T-helper 17 cell (primary cell): ENCODE measurements around the gene MLYCD. TPM values are rescaled to one million over a fixed set of nuclear protein-coding genes. Genes with fewer than 3 reads are reported as not detected.

Source experiments
- ATAC-seq: fragments of 150-1000 bp; cut with Tn5 transposase; 2 replicates; pipeline ENCODE4 v1.10.0; 2021; ENCODE audit warnings: mild to moderate bottlenecking, moderate library complexity
- DNase-seq, 3 donors: peaks; one replicate each; pipeline versions ENCODE4 v3.0.0 to v3.0.0-alpha.2; 2020 to 2021
- H3K9me3 ChIP-seq: one replicate; pipeline ENCODE4 v1.7.0; 2013; ENCODE audit warnings: low read length, mild to moderate bottlenecking; ENCODE audit not compliant: control insufficient read depth, poor library complexity, severe bottlenecking
- H3K27ac Mint-ChIP-seq: one replicate; pipeline ENCODE4 v1.8.0; 2022; ENCODE audit warnings: mild to moderate bottlenecking, moderate library complexity, mixed read lengths
- H3K27me3 Mint-ChIP-seq: one replicate; pipeline ENCODE4 v1.8.0; 2022; ENCODE audit warnings: mixed read lengths
- H3K36me3 Mint-ChIP-seq: one replicate; pipeline ENCODE4 v1.8.0; 2022; ENCODE audit warnings: low read depth, mixed read lengths
- H3K4me1 Mint-ChIP-seq: one replicate; pipeline ENCODE4 v1.8.0; 2022; ENCODE audit warnings: mild to moderate bottlenecking, mixed read lengths
- H3K4me3 Mint-ChIP-seq: one replicate; pipeline ENCODE4 v1.8.0; 2022; ENCODE audit warnings: mild to moderate bottlenecking, moderate library complexity, mixed read lengths
- total RNA-seq, 4 donors: library from RNA in 2 of 4; stranded (reverse) in 2 of 4; gene quantifications; one replicate each; pipeline ENCODE4 v1.2.3 and lab custom pipeline; 2022 to 2026

Gene MLYCD
- total RNA-seq (1 to 10 TPM; 4.7 to 6.2 TPM), total RNA-seq (lab: John Stamatoyannopoulos, UW) (9.2 to 11.1 reads per million in 2 donors)

- H3K9me3 ChIP-seq: no peaks in the 10 kb centered on the region
- peak; percentile 97 for ATAC-seq
- Mint-ChIP-seq H3K36me3 (peaks cover 3% of the 10 kb centered on the region), H3K27me3 (peaks cover 19% of the 10 kb centered on the region), H3K4me3 (peak within 1 kb of the TSS; percentile 99), H3K4me1 (peaks cover 29% of the 10 kb centered on the region), H3K27ac (peak within 1 kb of the TSS; percentile 77)
- DNase-seq: peak; percentile 56 to 78 (median 70)
Measured at GRCh38 chr16:83898463-83899271, at the start of gene MLYCD. Gene MLYCD (plus strand): TSS chr16:83899115. CDS start chr16:83899145, 30 bp downstream.

GRCh38 chr16:83849421-83849820, 49.5 kb upstream of the MLYCD start:
- no peaks in the 10 kb centered on the region for H3K9me3 ChIP-seq
- Mint-ChIP-seq H3K36me3 (no peaks in the 10 kb centered on the region), H3K4me3 (no peak overlapping the region), H3K4me1 (no peaks in the 10 kb centered on the region), H3K27ac (no peak overlapping the region), H3K27me3 (peaks cover 35% of the 10 kb centered on the region)
- DNase-seq (no peak), ATAC-seq (no peak)

- Mint-ChIP-seq H3K4me1 (no peaks in the 10 kb centered on the region), H3K4me3 (no peak overlapping the region), H3K27ac (no peak overlapping the region), H3K27me3 (peaks cover 36% of the 10 kb centered on the region), H3K36me3 (no peaks in the 10 kb centered on the region)
- no peak for DNase-seq
- no peak for ATAC-seq
- H3K9me3 ChIP-seq: no peaks in the 10 kb centered on the region
Measured at GRCh38 chr16:83850947-83851346, 48.0 kb upstream of the MLYCD start.

GRCh38 chr16:83851473-83851872, 47.4 kb upstream of the MLYCD start:
- no peaks in the 10 kb centered on the region for H3K36me3 Mint-ChIP-seq
- no peaks in the 10 kb centered on the region for H3K9me3 ChIP-seq
- DNase-seq: no peak
- no peak overlapping the region for H3K4me3 Mint-ChIP-seq
- no peak overlapping the region for H3K27ac Mint-ChIP-seq
- no peak for ATAC-seq
- peaks cover 36% of the 10 kb centered on the region for H3K27me3 Mint-ChIP-seq
- no peaks in the 10 kb centered on the region for H3K4me1 Mint-ChIP-seq

GRCh38 chr16:83852774-83853173, 46.1 kb upstream of the MLYCD start:
- ATAC-seq (no peak), DNase-seq (no peak)
- Mint-ChIP-seq H3K36me3 (no peaks in the 10 kb centered on the region), H3K4me1 (no peaks in the 10 kb centered on the region), H3K27me3 (peaks cover 32% of the 10 kb centered on the region), H3K27ac (no peak overlapping the region), H3K4me3 (no peak overlapping the region)
- H3K9me3 ChIP-seq: no peaks in the 10 kb centered on the region

GRCh38 chr16:83853834-83854233, 45.1 kb upstream of the MLYCD start:
- Mint-ChIP-seq H3K27me3 (peaks cover 43% of the 10 kb centered on the region), H3K4me3 (no peak overlapping the region), H3K4me1 (no peaks in the 10 kb centered on the region), H3K27ac (no peak overlapping the region), H3K36me3 (no peaks in the 10 kb centered on the region)
- ATAC-seq (no peak), DNase-seq (no peak)
- H3K9me3 ChIP-seq: no peaks in the 10 kb centered on the region

- Mint-ChIP-seq H3K27me3 (peaks cover 43% of the 10 kb centered on the region), H3K36me3 (no peaks in the 10 kb centered on the region), H3K27ac (no peak overlapping the region), H3K4me3 (no peak overlapping the region), H3K4me1 (no peaks in the 10 kb centered on the region)
- DNase-seq (no peak), ATAC-seq (no peak)
- no peaks in the 10 kb centered on the region for H3K9me3 ChIP-seq
Measured at GRCh38 chr16:83854420-83854819, 44.5 kb upstream of the MLYCD start.

DNA sequence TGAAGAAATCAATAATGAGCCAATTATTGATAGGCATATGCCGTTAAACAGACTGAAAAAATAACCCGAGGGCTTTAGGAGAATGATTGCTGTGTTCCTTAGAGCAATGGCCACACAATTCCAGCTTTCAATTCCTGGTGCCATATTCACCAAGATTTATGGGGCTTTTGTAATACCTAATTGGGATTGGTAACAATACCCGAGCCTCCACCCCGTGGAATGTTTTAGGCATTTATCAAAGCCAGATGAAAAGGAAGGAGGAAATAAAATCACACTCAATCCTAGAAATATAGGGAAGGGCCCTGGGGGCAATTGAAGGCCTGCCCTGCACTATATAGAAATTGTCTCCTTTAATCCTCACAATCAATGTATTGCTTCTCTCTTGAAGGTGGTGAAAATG, 42.1 kb upstream of the MLYCD start:
- H3K27me3 Mint-ChIP-seq: peaks cover 35% of the 10 kb centered on the region
- H3K36me3 Mint-ChIP-seq: no peaks in the 10 kb centered on the region
- DNase-seq: no peak
- H3K4me3 Mint-ChIP-seq: peak overlapping the region; percentile 55
- no peak overlapping the region for H3K27ac Mint-ChIP-seq
- ATAC-seq: no peak
- H3K4me1 Mint-ChIP-seq: no peaks in the 10 kb centered on the region
- H3K9me3 ChIP-seq: no peaks in the 10 kb centered on the region

GRCh38 chr16:83859265-83859664, 39.6 kb upstream of the MLYCD start:
- Mint-ChIP-seq H3K27ac (no peak overlapping the region), H3K27me3 (peaks cover 30% of the 10 kb centered on the region), H3K4me1 (no peaks in the 10 kb centered on the region), H3K4me3 (no peak overlapping the region), H3K36me3 (no peaks in the 10 kb centered on the region)
- DNase-seq (no peak), ATAC-seq (no peak)
- H3K9me3 ChIP-seq: no peaks in the 10 kb centered on the region

DNA sequence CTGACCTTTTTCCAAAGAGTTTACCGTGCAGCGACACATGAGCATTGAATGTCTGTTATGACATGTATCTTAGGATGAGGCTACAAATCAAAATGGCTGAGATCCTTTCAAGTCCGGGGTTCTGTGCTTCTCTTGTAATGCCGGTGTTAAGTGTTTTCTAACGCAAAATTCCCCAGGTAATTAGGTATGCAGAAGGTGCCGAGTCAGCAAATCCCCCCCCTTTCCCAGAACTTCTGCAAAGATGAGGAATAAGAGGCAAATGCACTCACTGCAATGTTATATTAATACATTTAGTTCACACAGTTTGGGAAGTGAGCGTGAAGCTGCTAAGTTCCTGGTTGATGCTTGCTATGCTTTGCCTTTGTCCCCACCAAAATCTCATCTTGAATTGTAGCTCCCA, 36.3 kb upstream of the MLYCD start:
- DNase-seq (no peak), ATAC-seq (no peak)
- no peaks in the 10 kb centered on the region for H3K4me1 Mint-ChIP-seq
- H3K27ac Mint-ChIP-seq: no peak overlapping the region
- H3K36me3 Mint-ChIP-seq: no peaks in the 10 kb centered on the region
- H3K4me3 Mint-ChIP-seq: no peak overlapping the region
- H3K27me3 Mint-ChIP-seq: peaks cover 27% of the 10 kb centered on the region
- H3K9me3 ChIP-seq: no peaks in the 10 kb centered on the region

DNA sequence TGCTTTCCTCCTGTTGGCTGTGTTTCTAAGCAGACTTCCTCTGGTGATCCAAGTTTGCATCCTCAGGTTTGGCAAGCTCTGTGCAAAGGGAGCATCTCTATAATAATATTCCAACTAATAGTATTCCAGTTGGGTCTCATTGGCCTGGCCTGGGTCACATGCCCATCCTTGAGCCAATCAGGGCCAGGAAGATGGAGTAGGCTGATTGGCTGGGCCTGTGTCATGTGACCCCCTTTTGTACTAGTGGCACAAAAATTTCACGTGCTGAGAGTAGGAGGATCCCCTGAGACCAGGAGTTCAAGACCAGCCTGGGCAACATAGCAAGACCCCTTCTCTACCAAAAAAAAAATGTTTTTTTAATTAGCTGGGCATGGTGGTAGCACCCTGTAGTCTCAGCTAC, 35.2 kb upstream of the MLYCD start:
- DNase-seq: no peak
- H3K4me1 Mint-ChIP-seq: no peaks in the 10 kb centered on the region
- no peak overlapping the region for H3K4me3 Mint-ChIP-seq
- no peaks in the 10 kb centered on the region for H3K9me3 ChIP-seq
- H3K27ac Mint-ChIP-seq: no peak overlapping the region
- no peaks in the 10 kb centered on the region for H3K36me3 Mint-ChIP-seq
- H3K27me3 Mint-ChIP-seq: peaks cover 22% of the 10 kb centered on the region
- ATAC-seq: no peak

- DNase-seq (no peak), ATAC-seq (no peak)
- H3K9me3 ChIP-seq: no peaks in the 10 kb centered on the region
- Mint-ChIP-seq H3K4me1 (no peaks in the 10 kb centered on the region), H3K27ac (no peak overlapping the region), H3K36me3 (peaks cover 2% of the 10 kb centered on the region), H3K4me3 (no peak overlapping the region), H3K27me3 (peaks cover 46% of the 10 kb centered on the region)
Measured at GRCh38 chr16:83870830-83871229, 28.1 kb upstream of the MLYCD start.

GRCh38 chr16:83878838-83879237, 20.1 kb upstream of the MLYCD start:
- ATAC-seq: no peak
- Mint-ChIP-seq H3K4me1 (peaks cover 4% of the 10 kb centered on the region), H3K36me3 (peaks cover 2% of the 10 kb centered on the region), H3K4me3 (no peak overlapping the region), H3K27me3 (peaks cover 40% of the 10 kb centered on the region), H3K27ac (no peak overlapping the region)
- no peaks in the 10 kb centered on the region for H3K9me3 ChIP-seq
- no peak for DNase-seq
